Measurements from ENCODE around the gene VPS37B. TPM values are rescaled to one million over a fixed set of nuclear protein-coding genes. Genes with fewer than 3 reads are reported as not detected.
A peak's percentile ranks its signal among the peaks of the same experiment; 100 is the strongest.

VPS37B gene
- total RNA-seq, 1 donor from 2014 or later, result 29.1 TPM

DNA sequence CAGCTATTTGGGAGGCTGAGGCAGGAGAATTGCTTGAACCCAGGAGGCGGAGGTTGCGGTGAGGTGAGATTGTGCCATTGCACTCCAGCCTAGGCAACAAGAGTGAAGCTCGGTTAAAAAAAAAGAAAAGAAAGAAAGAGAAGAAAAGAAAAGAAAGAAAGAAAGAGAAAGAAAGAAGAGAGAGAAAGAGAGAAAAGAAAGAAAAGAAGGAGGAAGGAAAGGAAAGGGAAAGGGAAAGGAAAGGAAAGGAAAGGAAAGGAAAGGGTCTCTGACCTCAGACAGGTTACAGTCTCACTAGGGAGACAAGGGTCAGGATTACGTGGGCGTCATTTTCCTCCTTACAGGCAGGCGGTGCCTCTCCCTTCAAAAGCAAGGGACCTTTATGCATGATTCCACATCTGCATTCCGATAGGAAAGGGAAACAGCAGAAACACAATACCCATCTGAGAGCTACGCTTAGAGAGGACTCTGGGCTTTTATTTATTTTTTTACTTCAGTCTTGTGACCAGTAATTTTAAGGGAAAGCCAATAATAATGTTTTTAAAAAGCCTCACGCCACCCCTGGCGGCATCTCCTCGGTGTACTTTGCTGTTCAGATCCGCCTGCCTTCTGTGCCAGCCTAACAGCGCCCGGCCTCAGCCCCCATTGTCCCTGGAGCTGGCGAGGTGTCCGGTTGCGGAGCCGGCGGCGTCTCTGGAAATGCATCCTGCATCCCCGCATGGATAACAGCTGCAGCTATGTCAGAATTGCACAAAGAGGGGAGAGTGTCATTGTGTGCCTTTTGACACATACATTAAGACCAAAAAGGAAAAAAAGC lies 61.6 kb downstream of the VPS37B start:
- DNase-seq (ENCODE audit: low spot score in 2 of 2, unreplicated experiment in 2 of 2), result peak in 1 of 2 experiments; percentile 69
- Mint-ChIP-seq H3K36me3 (no peaks in the 10 kb centered on the region), H3K27me3 (ENCODE audit: low read depth) (peaks cover 13% of the 10 kb centered on the region), H3K4me3 (peak overlapping the region; percentile 76), H3K27ac (peak overlapping the region; percentile 90), H3K4me1 (peaks cover 25% of the 10 kb centered on the region), H3K9me3 (no peaks in the 10 kb centered on the region)
- TF ChIP-seq CTCF (IDR thresholded peaks at IDR 0.05; ENCODE audit: unreplicated experiment), result no peak

DNA sequence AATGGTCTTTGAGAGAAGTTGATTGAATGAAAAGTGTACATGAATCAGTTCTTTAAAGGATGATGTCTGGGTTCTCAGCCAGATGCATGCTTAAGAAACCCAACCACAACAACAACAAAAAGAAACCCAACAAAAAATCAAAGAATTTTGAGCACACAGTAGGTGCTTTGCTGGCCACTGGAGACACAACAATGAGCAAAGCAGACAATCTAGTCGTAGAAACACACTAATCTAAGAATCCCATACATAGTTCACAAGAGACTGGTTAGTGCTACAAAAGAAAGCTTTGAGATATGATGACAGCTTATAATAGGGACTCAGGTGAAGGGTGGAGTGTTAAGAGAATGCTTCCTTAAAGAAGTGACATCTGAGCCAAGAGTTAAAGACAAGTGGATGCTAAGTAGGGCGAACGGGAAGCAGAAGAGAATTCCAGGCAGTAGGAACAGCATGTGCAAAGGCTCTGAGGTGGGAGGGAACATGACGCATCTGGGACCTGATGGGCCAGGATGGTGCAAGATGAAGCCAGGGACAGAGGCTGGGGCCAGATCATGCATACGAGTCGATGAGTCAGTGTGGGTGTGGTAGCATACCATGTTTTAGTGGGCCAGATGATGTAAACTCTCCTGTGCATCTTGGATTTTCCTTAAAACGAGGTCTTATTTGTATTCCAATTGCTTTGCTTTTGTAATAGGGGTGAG lies 65.3 kb downstream of the VPS37B start:
- H3K9me3 Mint-ChIP-seq, result no peaks in the 10 kb centered on the region
- no peaks in the 10 kb centered on the region for H3K36me3 Mint-ChIP-seq
- H3K4me1 Mint-ChIP-seq, result peaks cover 21% of the 10 kb centered on the region
- DNase-seq (ENCODE audit: low spot score in 2 of 2, unreplicated experiment in 2 of 2), result no peak
- H3K4me3 Mint-ChIP-seq, result no peak overlapping the region
- no peak overlapping the region for H3K27ac Mint-ChIP-seq
- peaks cover 2% of the 10 kb centered on the region for H3K27me3 Mint-ChIP-seq (ENCODE audit: low read depth)
- no peak for TF ChIP-seq CTCF (IDR thresholded peaks at IDR 0.05; ENCODE audit: unreplicated experiment)

DNA sequence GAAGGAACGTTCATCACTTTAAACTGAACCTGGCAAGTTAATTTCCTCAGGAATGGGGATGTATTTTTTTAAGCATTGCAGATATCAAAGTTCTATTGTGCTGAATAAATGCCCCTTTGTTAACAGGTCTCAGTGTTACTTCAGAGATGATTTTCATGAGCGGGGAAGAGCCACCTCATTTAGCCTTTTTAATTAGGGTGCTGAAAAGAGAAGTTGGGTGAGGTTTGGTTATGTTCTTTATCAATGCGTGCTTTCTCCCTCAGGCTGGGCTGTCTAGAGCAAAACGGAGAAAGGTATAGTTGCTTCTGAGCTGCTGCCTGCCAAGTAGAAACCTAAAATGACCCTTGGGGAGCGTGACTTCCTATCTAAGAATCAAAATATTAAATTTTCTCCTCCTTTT lies 68.7 kb downstream of the VPS37B start:
- no peak for DNase-seq (ENCODE audit: low spot score in 2 of 2, unreplicated experiment in 2 of 2)
- no peak for TF ChIP-seq CTCF (IDR thresholded peaks at IDR 0.05; ENCODE audit: unreplicated experiment)
- Mint-ChIP-seq H3K27ac (no peak overlapping the region), H3K9me3 (no peaks in the 10 kb centered on the region), H3K36me3 (no peaks in the 10 kb centered on the region), H3K27me3 (ENCODE audit: low read depth) (peaks cover 2% of the 10 kb centered on the region), H3K4me3 (no peak overlapping the region), H3K4me1 (peaks cover 12% of the 10 kb centered on the region)

DNA sequence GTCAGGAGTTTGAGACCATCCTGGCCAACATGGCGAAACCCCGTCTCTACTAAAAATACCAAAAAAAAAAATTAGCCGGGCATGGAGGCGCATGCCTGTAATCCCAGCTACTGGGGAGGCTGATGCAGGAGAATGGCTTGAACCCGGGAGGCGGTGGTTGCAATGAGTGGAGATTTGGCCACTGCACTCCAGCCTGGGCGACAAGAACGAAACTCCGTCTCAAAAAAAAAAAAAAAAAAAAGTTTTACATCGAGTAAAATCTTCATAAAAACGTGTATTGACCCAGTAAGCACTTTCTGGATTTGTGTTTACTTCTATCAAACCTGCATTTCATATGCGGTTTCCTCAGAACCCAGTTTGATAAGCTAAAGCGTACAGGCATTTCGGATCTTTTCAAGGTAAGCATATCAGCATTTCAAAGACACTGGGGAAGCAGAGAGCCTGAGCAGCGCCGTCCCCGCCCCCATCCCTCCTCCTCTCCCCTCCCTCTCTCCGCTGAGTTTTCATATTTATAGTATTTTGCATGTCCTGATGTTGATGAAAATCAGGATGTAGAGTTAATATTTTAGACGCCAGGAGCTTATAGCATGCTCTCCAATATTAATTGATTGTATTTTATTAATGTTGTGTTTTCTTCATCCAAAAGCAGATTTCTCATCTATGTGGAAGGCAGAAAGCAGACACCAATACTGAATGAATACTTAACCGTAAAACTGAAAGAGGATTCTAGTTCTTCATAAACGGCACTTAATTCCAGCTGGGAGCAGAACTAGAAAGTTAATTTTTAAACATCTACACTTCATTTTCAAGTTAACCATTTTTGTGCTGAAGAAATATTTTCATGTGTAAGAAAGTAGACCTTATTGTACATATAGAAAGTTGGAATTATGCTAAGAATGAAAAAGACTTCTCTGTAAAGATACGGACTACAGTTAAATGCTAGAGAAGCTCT lies 69.9 kb downstream of the VPS37B start:
- H3K4me1 Mint-ChIP-seq, result peaks cover 12% of the 10 kb centered on the region
- H3K36me3 Mint-ChIP-seq, result no peaks in the 10 kb centered on the region
- H3K27ac Mint-ChIP-seq, result no peak overlapping the region
- no peaks in the 10 kb centered on the region for H3K9me3 Mint-ChIP-seq
- peak overlapping the region; percentile 74 for H3K4me3 Mint-ChIP-seq
- H3K27me3 Mint-ChIP-seq (ENCODE audit: low read depth), result peaks cover 2% of the 10 kb centered on the region
- DNase-seq (ENCODE audit: low spot score in 2 of 2, unreplicated experiment in 2 of 2), result no peak
- no peak for TF ChIP-seq CTCF (IDR thresholded peaks at IDR 0.05; ENCODE audit: unreplicated experiment)

DNA sequence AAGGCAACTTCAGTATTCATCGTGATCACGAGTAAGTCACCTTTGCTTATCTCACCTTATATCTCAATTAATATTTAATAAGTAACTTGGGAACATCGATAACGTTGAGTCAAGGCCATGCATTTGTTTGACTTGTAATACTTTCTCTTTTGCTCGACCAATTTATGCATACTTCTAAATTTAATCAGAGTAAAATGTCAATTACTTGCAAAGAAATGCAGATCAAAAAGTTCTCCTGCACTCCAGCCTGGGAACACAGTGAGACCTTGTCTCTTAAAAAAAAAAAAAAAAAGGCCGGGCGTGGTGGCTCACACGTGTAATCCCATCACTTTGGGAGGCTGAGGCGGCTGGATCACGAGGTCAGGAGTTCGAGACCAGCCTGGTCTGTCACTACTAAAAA lies 72.5 kb downstream of the VPS37B start:
- no peak overlapping the region for H3K27ac Mint-ChIP-seq
- no peak for TF ChIP-seq CTCF (IDR thresholded peaks at IDR 0.05; ENCODE audit: unreplicated experiment)
- no peak overlapping the region for H3K4me3 Mint-ChIP-seq
- no peak for DNase-seq (ENCODE audit: low spot score in 2 of 2, unreplicated experiment in 2 of 2)
- H3K4me1 Mint-ChIP-seq, result peaks cover 12% of the 10 kb centered on the region
- H3K9me3 Mint-ChIP-seq, result no peaks in the 10 kb centered on the region
- H3K36me3 Mint-ChIP-seq, result no peaks in the 10 kb centered on the region
- no peaks in the 10 kb centered on the region for H3K27me3 Mint-ChIP-seq (ENCODE audit: low read depth)
